Measurements from ENCODE around the gene ADGRV1.

ADGRV1 gene

GRCh38 chr5:91076138-91076537, 517.5 kb downstream of the ADGRV1 start:
- DNase-seq, result peak; percentile 50

- DNase-seq, result no peak
Measured at GRCh38 chr5:91077623-91078022, 519.0 kb downstream of the ADGRV1 start.

GRCh38 chr5:91079037-91079436, 520.4 kb downstream of the ADGRV1 start:
- no peak for DNase-seq

- no peak for DNase-seq
Measured at GRCh38 chr5:91089758-91090157, 531.2 kb downstream of the ADGRV1 start.

GRCh38 chr5:91090995-91091394, 532.4 kb downstream of the ADGRV1 start:
- no peak for DNase-seq

- no peak for DNase-seq
Measured at GRCh38 chr5:91091471-91092234, 533.1 kb downstream of the ADGRV1 start.

GRCh38 chr5:91092859-91093783, 534.5 kb downstream of the ADGRV1 start:
- DNase-seq, result no peak

- no peak for DNase-seq
Measured at GRCh38 chr5:91095313-91095712, 536.7 kb downstream of the ADGRV1 start.

GRCh38 chr5:91095786-91096385, 537.3 kb downstream of the ADGRV1 start:
- no peak for DNase-seq

GRCh38 chr5:91098541-91098940, 539.9 kb downstream of the ADGRV1 start:
- DNase-seq, result peak; percentile 17

GRCh38 chr5:91101600-91102379, 543.2 kb downstream of the ADGRV1 start:
- peak; percentile 77 for DNase-seq

- no peak for DNase-seq
Measured at GRCh38 chr5:91103353-91104061, 544.9 kb downstream of the ADGRV1 start.

GRCh38 chr5:91104062-91104448, 545.5 kb downstream of the ADGRV1 start:
- no peak for DNase-seq

- DNase-seq, result no peak
Measured at GRCh38 chr5:91106842-91107511, 548.4 kb downstream of the ADGRV1 start.

- no peak for DNase-seq
Measured at GRCh38 chr5:91109634-91110033, 551.0 kb downstream of the ADGRV1 start.

GRCh38 chr5:91110686-91111085, 552.1 kb downstream of the ADGRV1 start:
- no peak for DNase-seq

- no peak for DNase-seq
Measured at GRCh38 chr5:91111473-91112238, 553.1 kb downstream of the ADGRV1 start.

- no peak for DNase-seq
Measured at GRCh38 chr5:91114658-91115057, 556.1 kb downstream of the ADGRV1 start.

- no peak for DNase-seq
Measured at GRCh38 chr5:91118354-91118753, 559.8 kb downstream of the ADGRV1 start.

GRCh38 chr5:91118796-91119195, 560.2 kb downstream of the ADGRV1 start:
- peak; percentile 47 for DNase-seq
